Type B pancreatic cell (in vitro differentiated cells): ENCODE data around the gene NANOGP8. TPM values are rescaled to one million over a fixed set of nuclear protein-coding genes. Genes with fewer than 3 reads are reported as not detected.
A peak's percentile ranks its signal among the peaks of the same experiment; 100 is the strongest.

ENCODE experiments used
- DNase-seq: peaks from one replicate; pipeline ENCODE4 v3.0.0; 2021; ENCODE audit warnings: mixed read lengths; ENCODE audit not compliant: unreplicated experiment; ENCODE audit errors: extremely low spot score
- H3K27ac Mint-ChIP-seq: 2 replicates; pipeline ENCODE4 v1.8.0; 2021; ENCODE audit warnings: mild to moderate bottlenecking, mixed read lengths
- H3K27me3 Mint-ChIP-seq: 2 replicates; pipeline ENCODE4 v1.8.0; 2021; ENCODE audit warnings: mixed read lengths
- H3K36me3 Mint-ChIP-seq: 2 replicates; pipeline ENCODE4 v1.8.0; 2021; ENCODE audit warnings: mixed read lengths
- H3K4me1 Mint-ChIP-seq: one replicate; pipeline ENCODE4 v1.8.0; 2021; ENCODE audit warnings: mixed read lengths; ENCODE audit not compliant: unreplicated experiment
- H3K4me3 Mint-ChIP-seq: 2 replicates; pipeline ENCODE4 v1.8.0; 2021; ENCODE audit warnings: mild to moderate bottlenecking, mixed read lengths
- H3K9me3 Mint-ChIP-seq: 2 replicates; pipeline ENCODE4 v1.8.0; 2021; ENCODE audit warnings: mixed read lengths
- total RNA-seq: library from RNA; stranded (reverse); gene quantifications from 2 replicates; pipeline ENCODE4 v1.2.1, GENCODE V29; 2021; ENCODE audit warnings: low replicate concordance
- TF ChIP-seq, protein P1 (sequence below): fragments of 200-600 bp; sonication (generic); conservative IDR thresholded peaks from 2 replicates; pipeline ENCODE4 v1.5.0; 2021; ENCODE audit warnings: antibody characterized with exemption, mild to moderate bottlenecking

NANOGP8 gene
- total RNA-seq, 1 donor from 2014 or later = not detected

DNA sequence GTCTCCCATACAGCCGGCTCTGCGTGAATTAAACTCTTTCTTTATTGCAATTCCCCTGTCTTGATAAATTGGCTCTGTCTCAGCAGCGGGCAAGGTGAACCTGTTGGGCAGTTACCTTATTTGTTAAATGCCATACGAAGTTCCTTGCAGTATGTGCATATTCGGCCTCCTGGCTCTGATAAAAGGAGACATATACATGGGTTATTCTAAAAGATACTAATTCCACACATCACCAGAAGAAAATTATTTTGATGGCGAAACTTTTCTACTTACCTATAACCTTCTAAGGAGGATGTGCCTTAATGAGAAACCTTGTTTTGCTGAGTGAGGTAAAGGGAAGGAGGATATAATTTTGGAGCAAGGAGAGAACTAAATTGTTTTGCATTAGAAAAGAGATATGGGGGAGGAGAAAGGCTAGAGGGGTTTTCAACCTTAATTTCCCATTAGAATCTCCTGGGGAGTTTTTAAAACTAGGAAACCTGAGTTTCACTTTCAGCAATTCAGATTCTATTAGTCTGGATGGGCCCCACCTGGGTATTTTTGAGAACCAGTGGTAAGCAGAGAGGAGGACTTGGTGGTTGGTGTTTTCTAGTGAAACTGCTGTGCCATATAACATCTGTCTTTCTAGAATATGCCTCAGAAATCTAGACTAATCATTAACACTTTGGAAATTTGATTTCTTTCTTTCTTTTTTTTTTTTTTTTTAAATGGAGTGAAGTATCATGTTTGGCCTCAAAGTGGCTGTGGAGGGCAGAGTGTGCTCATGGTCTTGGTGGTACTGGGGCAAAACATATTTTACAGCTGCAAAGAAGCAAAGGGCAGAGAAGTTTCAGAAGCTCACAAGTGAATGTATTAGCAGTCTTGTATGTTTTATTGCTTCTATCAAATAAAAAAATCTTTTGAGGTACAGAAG lies 23.0 kb downstream of the NANOGP8 start:
- peak overlapping the region; percentile 91 for H3K27ac Mint-ChIP-seq
- no peak for DNase-seq
- H3K27me3 Mint-ChIP-seq = no peaks in the 10 kb centered on the region
- H3K4me1 Mint-ChIP-seq = peaks cover 28% of the 10 kb centered on the region
- H3K9me3 Mint-ChIP-seq = peaks cover 4% of the 10 kb centered on the region
- H3K4me3 Mint-ChIP-seq = peak overlapping the region; percentile 66
- H3K36me3 Mint-ChIP-seq = no peaks in the 10 kb centered on the region
- TF ChIP-seq, protein P1, sequence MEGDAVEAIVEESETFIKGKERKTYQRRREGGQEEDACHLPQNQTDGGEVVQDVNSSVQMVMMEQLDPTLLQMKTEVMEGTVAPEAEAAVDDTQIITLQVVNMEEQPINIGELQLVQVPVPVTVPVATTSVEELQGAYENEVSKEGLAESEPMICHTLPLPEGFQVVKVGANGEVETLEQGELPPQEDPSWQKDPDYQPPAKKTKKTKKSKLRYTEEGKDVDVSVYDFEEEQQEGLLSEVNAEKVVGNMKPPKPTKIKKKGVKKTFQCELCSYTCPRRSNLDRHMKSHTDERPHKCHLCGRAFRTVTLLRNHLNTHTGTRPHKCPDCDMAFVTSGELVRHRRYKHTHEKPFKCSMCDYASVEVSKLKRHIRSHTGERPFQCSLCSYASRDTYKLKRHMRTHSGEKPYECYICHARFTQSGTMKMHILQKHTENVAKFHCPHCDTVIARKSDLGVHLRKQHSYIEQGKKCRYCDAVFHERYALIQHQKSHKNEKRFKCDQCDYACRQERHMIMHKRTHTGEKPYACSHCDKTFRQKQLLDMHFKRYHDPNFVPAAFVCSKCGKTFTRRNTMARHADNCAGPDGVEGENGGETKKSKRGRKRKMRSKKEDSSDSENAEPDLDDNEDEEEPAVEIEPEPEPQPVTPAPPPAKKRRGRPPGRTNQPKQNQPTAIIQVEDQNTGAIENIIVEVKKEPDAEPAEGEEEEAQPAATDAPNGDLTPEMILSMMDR = no peak

DNA sequence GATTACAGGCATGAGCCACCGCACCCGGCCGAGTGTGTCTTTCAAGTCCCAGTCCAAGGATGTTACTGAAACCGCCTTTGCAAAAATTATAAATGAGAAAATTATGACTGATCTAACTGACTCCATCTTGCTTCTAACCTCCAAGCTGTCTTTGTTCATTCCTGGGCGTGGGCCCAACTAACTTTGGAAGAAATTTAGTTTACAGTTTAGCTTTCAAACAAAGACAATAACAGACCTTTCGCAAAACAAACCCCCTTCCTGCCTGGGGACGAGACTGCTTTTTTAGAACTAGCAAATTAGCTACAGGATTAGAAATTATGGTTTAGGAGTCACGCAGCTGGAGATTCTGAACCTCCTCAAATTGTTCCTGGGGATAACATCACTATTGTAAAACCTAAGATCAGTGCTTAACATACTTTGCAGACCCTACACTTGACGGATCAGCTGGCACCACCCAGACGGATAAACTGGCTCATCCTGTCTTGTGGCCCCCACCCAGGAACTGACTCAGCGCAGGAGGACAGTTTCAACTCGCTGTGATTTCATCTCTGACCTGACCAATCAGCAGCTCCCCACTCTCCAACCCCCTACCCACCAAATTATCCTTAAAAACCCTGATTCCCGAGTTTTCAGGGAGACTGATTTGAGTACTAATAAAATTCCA lies 23.8 kb downstream of the NANOGP8 start:
- H3K27ac Mint-ChIP-seq = peak overlapping the region; percentile 91
- TF ChIP-seq, protein P1 = no peak
- H3K9me3 Mint-ChIP-seq = peaks cover 4% of the 10 kb centered on the region
- no peaks in the 10 kb centered on the region for H3K36me3 Mint-ChIP-seq
- peaks cover 26% of the 10 kb centered on the region for H3K4me1 Mint-ChIP-seq
- H3K4me3 Mint-ChIP-seq = peak overlapping the region; percentile 66
- H3K27me3 Mint-ChIP-seq = no peaks in the 10 kb centered on the region
- DNase-seq = no peak

DNA sequence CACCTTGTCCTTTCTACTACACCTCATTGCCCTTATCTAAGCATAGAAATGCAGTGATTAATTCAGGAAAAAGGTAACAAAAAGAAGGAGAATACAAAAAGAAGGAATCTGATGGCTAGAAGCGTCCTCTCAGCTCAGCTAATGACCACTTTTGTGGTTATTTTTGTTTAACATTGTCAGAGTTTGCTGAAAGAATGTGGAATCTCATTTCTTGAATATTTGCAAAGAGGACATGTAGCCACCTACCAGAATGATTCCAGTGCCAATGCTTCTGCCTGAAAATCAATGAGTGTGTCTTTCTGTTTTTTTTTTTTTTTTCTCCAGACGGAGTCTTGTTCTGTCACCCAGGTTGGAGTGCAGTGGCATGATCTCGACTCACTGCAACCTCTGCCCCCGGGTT lies 24.5 kb downstream of the NANOGP8 start:
- no peak for DNase-seq
- Mint-ChIP-seq H3K27me3 (no peaks in the 10 kb centered on the region), H3K4me1 (peaks cover 26% of the 10 kb centered on the region), H3K27ac (peak overlapping the region; percentile 91), H3K4me3 (no peak overlapping the region), H3K9me3 (peaks cover 4% of the 10 kb centered on the region), H3K36me3 (no peaks in the 10 kb centered on the region)
- TF ChIP-seq, protein P1 = no peak

DNA sequence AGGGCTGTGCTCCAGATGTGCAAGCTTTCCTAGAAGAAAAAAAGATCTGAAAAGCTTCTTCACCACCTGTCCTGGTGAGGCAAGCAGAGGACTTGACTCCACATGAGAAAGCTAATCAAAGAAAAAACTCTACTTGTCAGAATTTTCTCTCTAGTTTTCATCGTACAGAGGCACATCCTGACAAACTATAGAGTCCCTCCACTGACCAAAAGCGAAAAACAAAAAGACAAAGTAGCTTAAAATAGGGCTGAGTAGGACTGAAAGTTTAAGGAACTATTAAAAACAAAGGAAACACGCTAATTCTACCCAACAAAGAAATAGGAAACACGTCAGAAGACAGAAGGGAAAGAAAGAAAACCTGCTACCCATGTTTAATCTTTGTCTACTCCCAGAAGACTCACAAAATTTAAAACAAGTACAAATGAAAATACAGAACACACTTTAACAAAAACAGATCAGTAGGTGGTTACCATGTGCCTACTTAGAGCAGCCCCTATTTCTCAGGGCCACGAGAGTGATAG lies 26.5 kb downstream of the NANOGP8 start:
- DNase-seq = no peak
- Mint-ChIP-seq H3K27ac (peak overlapping the region; percentile 69), H3K4me1 (peaks cover 19% of the 10 kb centered on the region), H3K9me3 (no peaks in the 10 kb centered on the region), H3K4me3 (no peak overlapping the region), H3K27me3 (no peaks in the 10 kb centered on the region), H3K36me3 (no peaks in the 10 kb centered on the region)
- TF ChIP-seq, protein P1 = no peak

DNA sequence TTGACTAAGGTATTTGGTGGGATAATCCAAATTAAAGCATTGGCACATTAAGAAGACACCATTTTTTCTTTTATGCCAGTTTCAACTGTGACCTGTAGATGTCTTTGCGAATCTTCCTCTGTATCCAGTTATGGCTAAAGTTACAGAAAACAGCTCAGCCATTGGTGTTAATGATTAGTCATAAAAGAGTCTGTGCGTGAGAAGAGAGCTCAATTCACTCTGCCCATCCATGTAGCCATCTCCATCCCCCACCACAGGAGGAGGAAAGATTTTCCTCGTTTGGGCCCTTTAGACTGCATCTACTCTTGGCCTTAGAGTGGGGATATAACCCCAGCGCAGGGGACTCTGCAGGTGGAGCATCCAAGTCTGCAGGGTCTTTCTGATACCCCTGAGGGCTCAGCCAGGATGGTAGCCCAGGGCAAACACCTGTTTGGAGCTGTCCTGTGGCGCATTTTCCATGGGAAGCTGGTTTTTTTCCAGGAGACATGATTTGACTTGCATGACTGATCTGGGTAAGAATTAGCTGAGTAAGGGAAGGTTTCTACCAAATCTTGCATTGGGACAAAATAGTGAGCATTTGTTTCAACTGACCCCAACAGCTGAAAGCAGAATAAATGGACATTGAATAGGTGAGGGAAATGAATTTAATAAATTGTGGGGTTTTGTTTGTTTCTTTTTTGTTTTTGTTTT lies 29.5 kb downstream of the NANOGP8 start:
- peak overlapping the region; percentile 37 for H3K4me3 Mint-ChIP-seq
- H3K4me1 Mint-ChIP-seq = peaks cover 5% of the 10 kb centered on the region
- TF ChIP-seq, protein P1 = no peak
- DNase-seq = no peak
- no peaks in the 10 kb centered on the region for H3K27me3 Mint-ChIP-seq
- H3K36me3 Mint-ChIP-seq = no peaks in the 10 kb centered on the region
- H3K27ac Mint-ChIP-seq = no peak overlapping the region
- H3K9me3 Mint-ChIP-seq = no peaks in the 10 kb centered on the region
